ENCODE results near the gene FLII. TPM values are rescaled to one million over a fixed set of nuclear protein-coding genes. Genes with fewer than 3 reads are reported as not detected.

The FLII gene
- polyA plus RNA-seq, 1 of the 3 experiments (the other 2 are of a cell fraction) = 244 TPM

DNA sequence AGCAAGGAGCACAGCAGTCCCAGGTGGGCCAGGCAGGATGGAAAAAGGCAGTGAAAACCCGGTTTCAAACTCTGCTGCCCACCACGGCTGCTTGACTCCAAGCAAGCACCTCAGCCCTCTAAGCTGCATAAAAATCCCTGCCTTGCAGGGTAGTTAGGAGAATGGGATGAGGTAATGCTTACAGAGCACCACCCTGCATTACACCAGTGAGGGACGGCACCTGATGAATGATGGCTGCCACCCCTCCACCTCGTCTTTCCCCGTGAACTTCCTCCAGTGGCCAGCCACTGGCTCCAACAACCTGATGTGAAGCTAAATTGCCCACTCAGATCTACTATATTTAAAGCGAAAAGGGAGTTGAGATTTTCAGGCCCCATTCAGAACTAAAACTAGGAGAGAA lies 23.2 kb upstream of the FLII start:
- Histone ChIP-seq H3K4me3 (ENCODE audit: low read depth in 2 of 2, low read length in 1 of 2) (no peak overlapping the region), H4K20me1 (ENCODE audit: insufficient read depth) (no peaks in the 10 kb centered on the region), H3K4me1 (ENCODE audit: control insufficient read depth in 1 of 2, insufficient read depth in 2 of 2, low read depth in 1 of 2, low read length in 1 of 2) (no peaks in the 10 kb centered on the region), H3F3A (replicated peaks; ENCODE audit: insufficient read depth) (no peaks in the 10 kb centered on the region), H3K9ac (no peak overlapping the region), H3K9me2 (no peaks in the 10 kb centered on the region), H2AFZ (ENCODE audit: low read depth) (no peak overlapping the region), H3K4me2 (no peak overlapping the region), H3K79me2 (ENCODE audit: insufficient read depth) (no peaks in the 10 kb centered on the region), H3K27ac (ENCODE audit: low read depth in 2 of 2, low read length in 1 of 2) (no peak overlapping the region), H3K27me3 (ENCODE audit: insufficient read depth) (no peaks in the 10 kb centered on the region), H3K9me3 (no peaks in the 10 kb centered on the region), H3K36me3 (replicated peaks in 1 of 2; ENCODE audit: control insufficient read depth in 1 of 2, insufficient read depth in 2 of 2, low read length in 1 of 2) (peaks cover 57 to 66% of the 10 kb centered on the region in 2 experiments)
- DNase-seq = no peak
- TF ChIP-seq TEAD4 (IDR thresholded peaks at IDR 0.05; ENCODE audit: borderline replicate concordance, insufficient read depth) (no peak), ELF1 (IDR thresholded peaks at IDR 0.05) (no peak), NFIC (IDR thresholded peaks at IDR 0.05; ENCODE audit: borderline replicate concordance) (no peak), SIN3A (IDR thresholded peaks at IDR 0.05; ENCODE audit: borderline replicate concordance, low read depth, low read length) (no peak)
- POLR2A ChIA-PET = no interaction called here
- WGBS (ENCODE audit: low lambda C conversion rate) = 90% methylated on average over 5 of the region's 6 CpGs
- CTCF ChIA-PET = no interaction called here

DNA sequence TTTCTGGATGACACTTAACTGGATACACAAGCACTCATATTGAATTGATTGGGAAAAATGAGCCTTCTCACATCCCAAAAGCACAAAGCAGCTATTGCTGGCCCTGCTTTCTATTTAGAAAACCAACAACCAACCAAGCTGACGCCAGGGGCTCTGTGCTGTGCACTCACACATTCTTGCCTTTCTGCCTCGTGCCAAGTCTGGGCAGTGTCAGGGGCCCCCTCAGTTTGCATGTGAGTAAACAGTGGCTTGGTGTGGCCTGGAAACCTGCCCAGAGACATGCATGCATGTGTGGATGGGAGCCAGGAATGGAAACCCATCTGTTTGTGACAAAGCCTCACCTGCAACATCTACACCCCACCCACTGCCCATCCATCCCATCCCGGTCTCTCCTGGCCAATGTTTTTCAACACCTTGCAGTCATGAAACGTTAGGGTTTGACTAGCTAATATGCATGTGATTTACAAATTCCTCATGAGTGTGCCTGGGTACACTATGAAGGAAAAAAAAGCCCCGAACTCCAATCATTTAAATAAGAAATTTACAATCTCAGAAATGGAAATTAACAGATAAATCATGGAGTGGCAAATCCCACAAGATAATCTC lies 22.3 kb upstream of the FLII start:
- no peaks in the 10 kb centered on the region for H3K4me1 ChIP-seq (ENCODE audit: control insufficient read depth in 1 of 2, insufficient read depth in 2 of 2, low read depth in 1 of 2, low read length in 1 of 2)
- H3K79me2 ChIP-seq (ENCODE audit: insufficient read depth) = no peaks in the 10 kb centered on the region
- H3K36me3 ChIP-seq (replicated peaks in 1 of 2; ENCODE audit: control insufficient read depth in 1 of 2, insufficient read depth in 2 of 2, low read length in 1 of 2) = peaks cover 53 to 74% of the 10 kb centered on the region in 2 experiments
- H3K9me3 ChIP-seq = no peaks in the 10 kb centered on the region
- no peaks in the 10 kb centered on the region for H3K9me2 ChIP-seq
- no peaks in the 10 kb centered on the region for H3F3A ChIP-seq (replicated peaks; ENCODE audit: insufficient read depth)
- H3K27ac ChIP-seq (ENCODE audit: low read depth in 2 of 2, low read length in 1 of 2) = no peak overlapping the region
- H3K27me3 ChIP-seq (ENCODE audit: insufficient read depth) = no peaks in the 10 kb centered on the region
- no peak overlapping the region for H2AFZ ChIP-seq (ENCODE audit: low read depth)
- POLR2A ChIA-PET = no interaction called here
- H3K4me2 ChIP-seq = no peak overlapping the region
- CTCF ChIA-PET = interaction anchor here (1.0 to 1.6 kb wide), 2 partner anchors 10 to 32 kb away, joined by 4 to 5 read pairs; no protein-coding TSS in a partner anchor
- H3K4me3 ChIP-seq (ENCODE audit: low read depth in 2 of 2, low read length in 1 of 2) = no peak overlapping the region
- 81% methylated on average over 5 of the region's 5 CpGs for WGBS (ENCODE audit: low lambda C conversion rate)
- no peaks in the 10 kb centered on the region for H4K20me1 ChIP-seq (ENCODE audit: insufficient read depth)
- no peak for DNase-seq
- TF ChIP-seq YY1 (IDR thresholded peaks at IDR 0.05; ENCODE audit: low read depth) (no peak), NFIC (IDR thresholded peaks at IDR 0.05; ENCODE audit: borderline replicate concordance) (no peak), TAF1 (IDR thresholded peaks at IDR 0.05; ENCODE audit: borderline replicate concordance, low read depth, low read length) (no peak), RFX5 (IDR thresholded peaks at IDR 0.05; ENCODE audit: low read length) (no peak), EP300 (IDR thresholded peaks at IDR 0.05; ENCODE audit: borderline replicate concordance in 1 of 2, low read depth in 1 of 2, low read length in 1 of 2) (no peak)
- TF ChIP-seq, protein P1, sequence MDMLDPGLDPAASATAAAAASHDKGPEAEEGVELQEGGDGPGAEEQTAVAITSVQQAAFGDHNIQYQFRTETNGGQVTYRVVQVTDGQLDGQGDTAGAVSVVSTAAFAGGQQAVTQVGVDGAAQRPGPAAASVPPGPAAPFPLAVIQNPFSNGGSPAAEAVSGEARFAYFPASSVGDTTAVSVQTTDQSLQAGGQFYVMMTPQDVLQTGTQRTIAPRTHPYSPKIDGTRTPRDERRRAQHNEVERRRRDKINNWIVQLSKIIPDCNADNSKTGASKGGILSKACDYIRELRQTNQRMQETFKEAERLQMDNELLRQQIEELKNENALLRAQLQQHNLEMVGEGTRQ (IDR thresholded peaks at IDR 0.05; ENCODE audit: borderline replicate concordance, low read depth, low read length) = no peak
- TF ChIP-seq, protein P2, sequence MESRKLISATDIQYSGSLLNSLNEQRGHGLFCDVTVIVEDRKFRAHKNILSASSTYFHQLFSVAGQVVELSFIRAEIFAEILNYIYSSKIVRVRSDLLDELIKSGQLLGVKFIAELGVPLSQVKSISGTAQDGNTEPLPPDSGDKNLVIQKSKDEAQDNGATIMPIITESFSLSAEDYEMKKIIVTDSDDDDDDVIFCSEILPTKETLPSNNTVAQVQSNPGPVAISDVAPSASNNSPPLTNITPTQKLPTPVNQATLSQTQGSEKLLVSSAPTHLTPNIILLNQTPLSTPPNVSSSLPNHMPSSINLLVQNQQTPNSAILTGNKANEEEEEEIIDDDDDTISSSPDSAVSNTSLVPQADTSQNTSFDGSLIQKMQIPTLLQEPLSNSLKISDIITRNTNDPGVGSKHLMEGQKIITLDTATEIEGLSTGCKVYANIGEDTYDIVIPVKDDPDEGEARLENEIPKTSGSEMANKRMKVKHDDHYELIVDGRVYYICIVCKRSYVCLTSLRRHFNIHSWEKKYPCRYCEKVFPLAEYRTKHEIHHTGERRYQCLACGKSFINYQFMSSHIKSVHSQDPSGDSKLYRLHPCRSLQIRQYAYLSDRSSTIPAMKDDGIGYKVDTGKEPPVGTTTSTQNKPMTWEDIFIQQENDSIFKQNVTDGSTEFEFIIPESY (IDR thresholded peaks at IDR 0.05; ENCODE audit: borderline replicate concordance, low read depth) = no peak
- H3K9ac ChIP-seq = no peak overlapping the region

Data from SK-N-SH (cell line).